Trophoblast cell (in vitro differentiated cells and primary cell): Measurements from ENCODE around the gene SEC31A.
A peak's percentile ranks its signal among the peaks of the same experiment; 100 is the strongest.

Experiments used
- DNase-seq, 2 donors: peaks; one replicate each; pipeline ENCODE4 v3.0.0-alpha.2; 2016
- H2AFZ ChIP-seq: 2 replicates; pipeline ENCODE4 v1.6.1; 2013; ENCODE audit warnings: low read length, moderate library complexity, mild to moderate bottlenecking; ENCODE audit not compliant: insufficient read depth, poor library complexity
- H2AK5ac ChIP-seq: 2 replicates; pipeline ENCODE4 v1.6.1; 2013; ENCODE audit warnings: mild to moderate bottlenecking, low read length
- H2BK120ac ChIP-seq: 2 replicates; pipeline ENCODE4 v1.6.1; 2013; ENCODE audit warnings: low read length, mild to moderate bottlenecking, moderate library complexity; ENCODE audit not compliant: insufficient read depth, poor library complexity
- H2BK12ac ChIP-seq: 2 replicates; pipeline ENCODE4 v1.6.1; 2013; ENCODE audit warnings: mild to moderate bottlenecking, low read length, moderate library complexity
- H2BK5ac ChIP-seq: 2 replicates; pipeline ENCODE4 v1.6.1; 2013; ENCODE audit warnings: low read length, low read depth, moderate library complexity, mild to moderate bottlenecking; ENCODE audit not compliant: poor library complexity
- H3K14ac ChIP-seq: 2 replicates; pipeline ENCODE4 v1.6.1; 2013; ENCODE audit warnings: mild to moderate bottlenecking, low read length
- H3K18ac ChIP-seq: 2 replicates; pipeline ENCODE4 v1.6.1; 2013; ENCODE audit warnings: mild to moderate bottlenecking, low read length
- H3K23ac ChIP-seq: 2 replicates; pipeline ENCODE4 v1.6.1; 2013; ENCODE audit warnings: low read length
- H3K27ac ChIP-seq: 2 replicates; pipeline ENCODE4 v1.5.1; 2013; ENCODE audit warnings: low read depth, mild to moderate bottlenecking, inconsistent platforms, low read length, moderate library complexity
- H3K27me3 ChIP-seq: 2 replicates; pipeline ENCODE4 v1.6.1; 2013; ENCODE audit warnings: inconsistent platforms, mild to moderate bottlenecking, low read length, moderate library complexity; ENCODE audit not compliant: insufficient read depth
- H3K36me3 ChIP-seq, 2 experiments: 1 replicate in 1 of 2; 2 replicates in 1 of 2; pipeline ENCODE4 v1.6.1; 2013; ENCODE audit warnings: low read length in 2 of 2, mild to moderate bottlenecking in 2 of 2, moderate library complexity in 1 of 2; ENCODE audit not compliant: insufficient read depth in 2 of 2, control insufficient read depth in 1 of 2
- H3K4ac ChIP-seq: 2 replicates; pipeline ENCODE4 v1.6.1; 2013; ENCODE audit warnings: low read depth, mild to moderate bottlenecking, low read length, moderate library complexity
- H3K4me1 ChIP-seq, 2 experiments: 1 replicate in 1 of 2; 2 replicates in 1 of 2; pipeline ENCODE4 v1.6.1; 2013; ENCODE audit warnings: low read length in 2 of 2, mild to moderate bottlenecking in 2 of 2, moderate library complexity in 1 of 2; ENCODE audit not compliant: insufficient read depth in 2 of 2, control insufficient read depth in 1 of 2
- H3K4me2 ChIP-seq: 2 replicates; pipeline ENCODE4 v1.6.1; 2013; ENCODE audit warnings: inconsistent platforms, mild to moderate bottlenecking, low read length, moderate library complexity
- H3K4me3 ChIP-seq: 2 replicates; pipeline ENCODE4 v1.5.1; 2013; ENCODE audit warnings: mild to moderate bottlenecking, low read depth, low read length, inconsistent platforms
- H3K79me1 ChIP-seq: one replicate; pipeline ENCODE4 v1.6.1; 2013; ENCODE audit warnings: low read length
- H3K79me2 ChIP-seq: 2 replicates; pipeline ENCODE4 v1.6.1; 2013; ENCODE audit warnings: low read length, mild to moderate bottlenecking; ENCODE audit not compliant: control insufficient read depth, insufficient read depth, poor library complexity
- H3K9ac ChIP-seq: 2 replicates; pipeline ENCODE4 v1.6.1; 2013; ENCODE audit warnings: mild to moderate bottlenecking, low read length
- H3K9me3 ChIP-seq: 2 replicates; pipeline ENCODE4 v1.6.1; 2013; ENCODE audit warnings: low read depth, mild to moderate bottlenecking, control low read depth, inconsistent platforms, low read length; ENCODE audit not compliant: insufficient read depth
- H4K12ac ChIP-seq: 2 replicates; pipeline ENCODE4 v1.6.1; 2013; ENCODE audit warnings: low read depth, mild to moderate bottlenecking, low read length, moderate library complexity
- H4K8ac ChIP-seq: 2 replicates; pipeline ENCODE4 v1.6.1; 2013; ENCODE audit warnings: low read depth, mild to moderate bottlenecking, low read length, moderate library complexity
- H4K91ac ChIP-seq: one replicate; pipeline ENCODE4 v1.6.1; 2013; ENCODE audit warnings: low read depth, mild to moderate bottlenecking, low read length, moderate library complexity
- WGBS: extraction: QIAGEN DNeasy Blood & Tissue Kit; methylation state at CpG from one replicate; pipeline ENCODE4 v1.1.7; 2013; ENCODE audit warnings: missing lambda C conversion rate; ENCODE audit not compliant: insufficient read length, insufficient coverage; ENCODE audit errors: extremely low coverage; 5-methylcytosine and 5-hydroxymethylcytosine counted together

The SEC31A gene

GRCh38 chr4:82798168-82799005 lies 92.6 kb downstream of the SEC31A start, which contains the start of gene SCD5:
Gene SCD5 (minus strand): TSS chr4:82798796. CDS start chr4:82798537, 259 bp downstream.
- Histone ChIP-seq H2BK5ac (no peak within 1 kb of the TSS), H4K12ac (no peak within 1 kb of the TSS), H4K91ac (no peak within 1 kb of the TSS), H3K4me3 (peak within 1 kb of the TSS; percentile 62), H3K79me2 (no peaks in the 10 kb centered on the region), H3K79me1 (no peaks in the 10 kb centered on the region), H3K4me1 (peaks cover 4 to 8% of the 10 kb centered on the region in 2 experiments), H3K36me3 (no peaks in the 10 kb centered on the region), H2BK12ac (no peak within 1 kb of the TSS), H3K9ac (no peak within 1 kb of the TSS), H3K14ac (peak within 1 kb of the TSS; percentile 22), H3K9me3 (peaks cover 2% of the 10 kb centered on the region), H3K18ac (no peak within 1 kb of the TSS), H2BK120ac (no peak within 1 kb of the TSS), H3K4me2 (peak within 1 kb of the TSS; percentile 73), H2AK5ac (no peak within 1 kb of the TSS), H3K4ac (no peak within 1 kb of the TSS), H3K27ac (no peak within 1 kb of the TSS), H2AFZ (peak within 1 kb of the TSS; percentile 31), H4K8ac (no peak within 1 kb of the TSS), H3K23ac (no peak within 1 kb of the TSS), H3K27me3 (peaks cover 35% of the 10 kb centered on the region)
- peak in 1 of 2 donors; percentile 44 for DNase-seq
- no CpG with 5 or more reads among the region's 94 CpGs for WGBS

- Histone ChIP-seq H3K14ac (no peak overlapping the region), H4K91ac (no peak overlapping the region), H3K4me3 (peak overlapping the region; percentile 62), H2BK12ac (no peak overlapping the region), H3K18ac (no peak overlapping the region), H2AK5ac (no peak overlapping the region), H3K9ac (no peak overlapping the region), H3K4ac (no peak overlapping the region), H3K27me3 (peaks cover 35% of the 10 kb centered on the region), H2BK120ac (no peak overlapping the region), H4K12ac (no peak overlapping the region), H2AFZ (no peak overlapping the region), H4K8ac (no peak overlapping the region), H3K23ac (no peak overlapping the region), H3K9me3 (peaks cover 2% of the 10 kb centered on the region), H3K79me2 (no peaks in the 10 kb centered on the region), H3K79me1 (no peaks in the 10 kb centered on the region), H2BK5ac (no peak overlapping the region), H3K36me3 (no peaks in the 10 kb centered on the region), H3K4me1 (peaks cover 4 to 8% of the 10 kb centered on the region in 2 experiments), H3K27ac (no peak overlapping the region), H3K4me2 (peak overlapping the region; percentile 73)
- peak in 1 of 2 donors; percentile 13 for DNase-seq
- WGBS, result no CpG with 5 or more reads among the region's 47 CpGs
Observed at GRCh38 chr4:82797405-82798111, 93.4 kb downstream of the SEC31A start.

GRCh38 chr4:82797040-82797404 lies 93.9 kb downstream of the SEC31A start:
- Histone ChIP-seq H2BK120ac (no peak overlapping the region), H3K4me2 (no peak overlapping the region), H3K14ac (no peak overlapping the region), H2AFZ (no peak overlapping the region), H3K4me1 (peaks cover 4 to 8% of the 10 kb centered on the region in 2 experiments), H3K27me3 (peaks cover 39% of the 10 kb centered on the region), H4K8ac (no peak overlapping the region), H3K9ac (no peak overlapping the region), H3K36me3 (no peaks in the 10 kb centered on the region), H2BK5ac (no peak overlapping the region), H4K91ac (no peak overlapping the region), H2BK12ac (no peak overlapping the region), H2AK5ac (no peak overlapping the region), H3K23ac (no peak overlapping the region), H3K4ac (no peak overlapping the region), H4K12ac (no peak overlapping the region), H3K18ac (no peak overlapping the region), H3K79me2 (no peaks in the 10 kb centered on the region), H3K27ac (no peak overlapping the region), H3K4me3 (no peak overlapping the region), H3K9me3 (peaks cover 2% of the 10 kb centered on the region), H3K79me1 (no peaks in the 10 kb centered on the region)
- no CpG with 5 or more reads among the region's 6 CpGs for WGBS
- peak in 1 of 2 donors; percentile 12 for DNase-seq

GRCh38 chr4:82792912-82793649 lies 97.9 kb downstream of the SEC31A start:
- H3K18ac ChIP-seq, result no peak overlapping the region
- no peak overlapping the region for H3K9ac ChIP-seq
- H2BK120ac ChIP-seq, result no peak overlapping the region
- no CpG with 5 or more reads among the region's 6 CpGs for WGBS
- no peak overlapping the region for H2BK12ac ChIP-seq
- H3K9me3 ChIP-seq, result no peaks in the 10 kb centered on the region
- no peaks in the 10 kb centered on the region for H3K79me1 ChIP-seq
- no peak overlapping the region for H2AK5ac ChIP-seq
- H3K23ac ChIP-seq, result no peak overlapping the region
- H2AFZ ChIP-seq, result no peak overlapping the region
- no peak overlapping the region for H3K4me2 ChIP-seq
- peaks cover under 1 to 2% of the 10 kb centered on the region in 2 experiments for H3K4me1 ChIP-seq
- no peak overlapping the region for H2BK5ac ChIP-seq
- no peak overlapping the region for H3K4ac ChIP-seq
- no peak overlapping the region for H3K27ac ChIP-seq
- no peak overlapping the region for H3K14ac ChIP-seq
- no peak overlapping the region for H3K4me3 ChIP-seq
- no peak overlapping the region for H4K91ac ChIP-seq
- H4K12ac ChIP-seq, result no peak overlapping the region
- DNase-seq, result no peak
- no peaks in the 10 kb centered on the region for H3K79me2 ChIP-seq
- no peaks in the 10 kb centered on the region for H3K36me3 ChIP-seq
- H3K27me3 ChIP-seq, result peaks cover 17% of the 10 kb centered on the region
- no peak overlapping the region for H4K8ac ChIP-seq
